GM12874 (cell line): ENCODE results near the gene CCDC148.

ENCODE experiments used
- TF ChIP-seq, protein P1 (sequence below): IDR thresholded peaks from 2 replicates; pipeline ENCODE4 v1.5.1; 2011; ENCODE audit warnings: low read depth, mild to moderate bottlenecking, control low read depth, low read length, moderate library complexity; ENCODE audit not compliant: insufficient read depth

Gene CCDC148

DNA sequence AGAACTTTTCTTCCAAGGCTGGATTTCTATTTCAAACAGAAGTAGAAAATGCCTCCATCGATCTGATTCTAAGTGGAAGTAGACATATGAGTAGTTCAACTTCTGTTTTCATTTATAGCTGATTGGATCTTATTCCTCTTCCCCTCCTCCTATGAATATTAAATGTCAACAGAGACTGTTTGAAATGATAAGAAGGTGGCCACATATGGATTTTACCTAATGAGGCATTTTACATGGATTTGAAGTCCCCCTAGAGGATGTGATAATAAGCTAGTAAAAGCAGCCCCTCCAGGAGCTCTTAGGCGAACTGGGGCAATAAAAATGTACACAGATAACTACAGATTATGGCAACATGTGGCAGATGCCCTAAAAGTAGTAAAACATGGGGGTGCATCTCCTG lies 283.8 kb downstream of the CCDC148 start:
- TF ChIP-seq, protein P1, sequence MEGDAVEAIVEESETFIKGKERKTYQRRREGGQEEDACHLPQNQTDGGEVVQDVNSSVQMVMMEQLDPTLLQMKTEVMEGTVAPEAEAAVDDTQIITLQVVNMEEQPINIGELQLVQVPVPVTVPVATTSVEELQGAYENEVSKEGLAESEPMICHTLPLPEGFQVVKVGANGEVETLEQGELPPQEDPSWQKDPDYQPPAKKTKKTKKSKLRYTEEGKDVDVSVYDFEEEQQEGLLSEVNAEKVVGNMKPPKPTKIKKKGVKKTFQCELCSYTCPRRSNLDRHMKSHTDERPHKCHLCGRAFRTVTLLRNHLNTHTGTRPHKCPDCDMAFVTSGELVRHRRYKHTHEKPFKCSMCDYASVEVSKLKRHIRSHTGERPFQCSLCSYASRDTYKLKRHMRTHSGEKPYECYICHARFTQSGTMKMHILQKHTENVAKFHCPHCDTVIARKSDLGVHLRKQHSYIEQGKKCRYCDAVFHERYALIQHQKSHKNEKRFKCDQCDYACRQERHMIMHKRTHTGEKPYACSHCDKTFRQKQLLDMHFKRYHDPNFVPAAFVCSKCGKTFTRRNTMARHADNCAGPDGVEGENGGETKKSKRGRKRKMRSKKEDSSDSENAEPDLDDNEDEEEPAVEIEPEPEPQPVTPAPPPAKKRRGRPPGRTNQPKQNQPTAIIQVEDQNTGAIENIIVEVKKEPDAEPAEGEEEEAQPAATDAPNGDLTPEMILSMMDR, result no peak

DNA sequence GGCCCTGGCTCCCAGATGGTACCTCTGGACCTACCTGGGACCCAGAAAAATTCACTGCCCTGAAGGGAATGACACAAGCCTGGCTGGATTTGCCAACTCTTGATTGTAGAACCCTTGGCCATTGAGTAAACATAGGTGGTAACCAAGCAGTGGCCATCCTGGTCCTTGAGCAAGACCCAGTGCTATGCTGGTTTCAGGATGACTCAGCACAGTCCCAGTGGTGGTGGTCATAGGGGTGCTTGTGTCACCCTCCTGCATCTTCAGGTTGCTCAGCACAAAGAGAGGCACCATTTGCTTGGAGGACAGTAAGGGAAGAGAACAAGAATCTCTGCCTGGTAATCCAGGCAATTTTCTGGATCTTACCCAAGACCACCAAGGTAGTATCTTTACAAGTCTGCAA lies 302.0 kb downstream of the CCDC148 start:
- TF ChIP-seq, protein P1, result no peak

DNA sequence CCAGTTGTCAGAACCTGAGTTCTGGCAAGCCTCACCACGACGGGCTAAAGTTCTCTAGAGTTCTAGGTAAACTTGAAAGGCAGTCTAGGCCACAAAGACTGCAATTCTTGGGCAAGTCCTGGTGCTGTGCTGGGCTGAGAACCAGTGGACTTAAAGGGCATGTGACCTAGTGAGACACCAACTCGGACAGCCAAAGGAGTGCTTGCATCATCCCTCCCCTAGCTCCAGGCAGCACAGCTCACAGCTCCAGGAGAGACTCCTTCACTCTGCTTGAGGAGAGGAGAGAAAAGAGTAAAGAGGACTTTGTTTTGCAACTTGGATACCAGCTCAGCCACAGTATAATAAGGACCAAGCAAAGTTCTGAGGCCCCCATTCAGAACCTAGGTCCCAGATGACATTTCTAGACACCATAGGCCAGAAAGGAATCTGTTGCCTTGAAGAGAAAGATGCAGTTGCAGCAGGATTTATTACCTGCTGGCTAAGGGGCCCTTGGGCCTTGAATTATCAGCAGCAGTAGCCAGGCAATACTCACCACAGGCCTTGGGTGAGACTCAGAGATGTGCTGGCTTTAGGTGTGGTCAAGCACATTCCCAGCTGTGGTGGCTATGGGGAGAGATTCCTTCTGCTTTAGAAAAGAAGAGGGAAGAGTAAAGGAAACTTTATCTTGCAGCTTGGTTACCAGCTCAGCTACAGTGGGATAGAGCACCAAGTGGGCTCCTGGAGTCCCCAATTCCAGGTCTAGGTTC lies 303.1 kb downstream of the CCDC148 start:
- TF ChIP-seq, protein P1, result no peak

DNA sequence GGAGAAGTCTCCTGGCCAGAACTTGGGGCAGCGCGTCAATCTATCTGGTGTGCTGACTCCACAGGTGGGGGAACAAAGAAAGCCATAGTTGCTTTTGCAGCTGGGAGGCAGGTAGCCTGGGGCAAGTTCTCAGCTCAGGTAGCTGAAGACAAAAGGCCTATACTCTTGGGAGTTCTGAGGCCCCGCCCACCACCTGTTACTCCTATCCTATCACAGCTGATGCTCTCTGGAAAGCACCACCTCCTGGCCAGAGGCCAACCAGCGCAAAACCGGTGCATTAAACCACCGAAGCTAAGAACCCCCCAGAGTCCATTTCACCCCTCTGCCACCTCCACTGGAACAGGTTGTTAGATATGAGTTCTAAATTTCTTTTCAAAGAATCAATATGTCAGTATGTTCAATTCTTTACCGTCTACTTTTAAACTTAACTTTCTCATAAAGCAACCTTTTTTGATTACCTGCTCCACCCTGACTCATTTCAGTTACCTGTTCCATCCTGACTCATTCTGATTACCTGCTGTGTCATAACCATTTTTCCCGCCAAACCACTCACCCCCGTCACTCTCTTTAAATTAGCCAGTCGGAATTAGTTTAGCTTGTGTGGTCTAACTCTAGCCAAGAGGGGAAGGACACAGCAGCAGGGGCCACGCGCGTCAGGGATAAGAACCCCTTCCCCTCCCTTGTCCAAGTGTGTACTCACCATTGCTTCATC lies 311.5 kb downstream of the CCDC148 start:
- TF ChIP-seq, protein P1, result no peak

DNA sequence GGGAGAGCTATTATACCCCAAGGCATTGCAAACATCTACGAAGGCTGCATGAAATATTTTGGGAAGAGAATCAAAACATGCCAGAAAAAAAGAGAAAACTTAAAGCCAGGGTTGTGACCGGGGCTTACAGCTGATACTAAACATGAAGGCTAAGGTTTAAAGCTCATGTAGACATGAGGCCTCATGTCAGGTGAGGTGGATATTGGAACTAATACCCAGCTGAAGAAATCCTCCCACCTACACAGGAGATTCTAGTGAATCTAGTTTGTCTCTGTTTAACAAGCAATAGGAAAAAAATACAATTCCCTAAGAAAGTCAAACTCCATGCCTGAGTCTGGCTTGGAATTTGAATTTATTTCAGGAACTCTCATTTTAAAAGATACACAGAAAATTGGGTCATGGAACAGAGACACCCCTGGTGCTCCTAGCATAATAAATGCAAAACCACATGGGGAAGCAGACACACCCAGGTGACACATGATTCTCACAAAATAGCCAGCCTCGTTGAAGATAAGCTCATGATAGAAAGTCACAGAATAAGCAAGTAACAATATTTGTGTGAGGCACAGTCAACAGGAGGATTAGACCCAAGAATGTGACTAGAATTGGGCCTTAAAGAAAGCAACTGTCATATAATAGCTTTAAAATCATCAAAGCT lies 312.7 kb downstream of the CCDC148 start:
- TF ChIP-seq, protein P1, result no peak

DNA sequence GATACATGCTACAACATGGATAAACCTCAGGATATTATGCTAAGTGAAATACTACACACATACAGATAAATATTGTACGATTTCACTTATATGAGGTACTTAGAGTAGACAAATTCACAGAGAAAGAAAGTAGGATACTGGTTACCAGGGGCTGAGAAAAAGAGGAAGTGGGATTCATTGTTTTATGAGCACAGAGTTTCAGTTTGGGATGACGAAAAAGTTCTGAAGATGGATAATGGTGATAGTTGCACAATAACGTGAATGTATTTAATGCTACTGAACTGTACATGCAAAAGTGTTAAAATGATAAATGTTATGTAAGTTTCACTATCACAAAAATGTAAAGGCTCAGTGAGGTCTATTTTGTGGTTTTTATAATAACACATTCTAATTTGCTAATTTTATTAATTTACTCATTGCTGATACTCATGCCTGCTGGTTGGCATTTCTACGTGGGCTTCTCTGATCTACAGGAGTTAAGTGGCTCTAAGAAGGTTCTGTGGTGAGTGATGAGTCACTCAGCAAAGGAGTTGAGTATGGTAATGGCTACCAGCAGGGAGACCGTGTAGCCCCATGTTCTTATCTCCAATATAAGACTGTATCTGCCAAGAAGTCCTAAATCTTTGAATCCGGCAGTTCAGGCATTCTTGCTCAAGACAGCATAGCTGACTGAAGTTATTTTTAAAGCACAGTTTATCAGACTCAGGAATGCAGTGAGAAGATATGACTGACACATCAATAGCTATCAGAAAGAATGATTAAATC lies 313.8 kb downstream of the CCDC148 start:
- TF ChIP-seq, protein P1, result no peak

DNA sequence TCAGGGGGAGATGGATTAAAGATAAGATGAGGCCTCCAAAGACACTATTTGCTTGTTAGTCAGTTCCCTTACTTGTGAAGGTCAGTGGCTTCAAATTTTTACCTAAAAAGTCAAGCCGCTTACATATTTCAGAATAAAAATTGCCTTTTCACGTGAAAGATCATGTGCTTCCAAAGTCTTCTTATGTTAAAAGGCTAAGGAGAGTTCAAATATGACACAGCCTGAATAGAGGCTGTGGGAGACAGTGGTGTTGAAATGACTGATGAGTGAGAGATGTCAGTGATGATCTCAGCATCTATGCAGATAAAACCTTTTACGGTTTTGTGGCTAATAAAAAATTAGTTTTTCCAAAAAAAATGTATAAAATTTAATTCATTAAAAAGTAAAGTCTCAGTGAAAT lies 314.4 kb downstream of the CCDC148 start:
- TF ChIP-seq, protein P1, result no peak
